GM23248 (cell line): Measurements from ENCODE around the gene MGAT5. TPM values are rescaled to one million over a fixed set of nuclear protein-coding genes. Genes with fewer than 3 reads are reported as not detected.

Source experiments
- DNase-seq: peaks from one replicate; pipeline ENCODE4 v3.0.0-alpha.2; 2015
- H2AFZ ChIP-seq: fragments of 200-600 bp; sonication (generic); 2 replicates; pipeline ENCODE4 v1.6.1; 2016; ENCODE audit warnings: antibody characterized with exemption
- H3F3A ChIP-seq: fragments of 200-600 bp; sonication (generic); 2 replicates; pipeline ENCODE4 v1.6.1; 2016; ENCODE audit warnings: mild to moderate bottlenecking, antibody characterized with exemption, mixed run types; ENCODE audit not compliant: insufficient read depth
- H3K27ac ChIP-seq: fragments of 200-600 bp; sonication (generic); 2 replicates; pipeline ENCODE4 v1.5.1; 2016; ENCODE audit warnings: mild to moderate bottlenecking
- H3K27me3 ChIP-seq: fragments of 200-600 bp; sonication (generic); replicated peaks from 2 replicates; pipeline ENCODE4 v1.6.1; 2016; ENCODE audit warnings: mild to moderate bottlenecking; ENCODE audit not compliant: insufficient read depth
- H3K36me3 ChIP-seq: fragments of 200-600 bp; sonication (generic); 2 replicates; pipeline ENCODE4 v1.6.1; 2016; ENCODE audit warnings: low read depth, mild to moderate bottlenecking
- H3K4me1 ChIP-seq: fragments of 200-600 bp; sonication (generic); 2 replicates; pipeline ENCODE4 v1.6.1; 2016; ENCODE audit warnings: mild to moderate bottlenecking; ENCODE audit not compliant: insufficient read depth
- H3K4me2 ChIP-seq: fragments of 200-600 bp; sonication (generic); one replicate; pipeline ENCODE4 v1.6.1; 2016; ENCODE audit warnings: mild to moderate bottlenecking; ENCODE audit not compliant: unreplicated experiment
- H3K4me3 ChIP-seq: fragments of 200-600 bp; sonication (generic); 2 replicates; pipeline ENCODE4 v1.5.1; 2016; ENCODE audit warnings: mild to moderate bottlenecking
- H3K79me2 ChIP-seq: fragments of 200-600 bp; sonication (generic); 2 replicates; pipeline ENCODE4 v1.6.1; 2016; ENCODE audit warnings: mild to moderate bottlenecking; ENCODE audit not compliant: insufficient read depth
- H3K9ac ChIP-seq: fragments of 200-600 bp; sonication (generic); 2 replicates; pipeline ENCODE4 v1.6.1; 2016; ENCODE audit warnings: mild to moderate bottlenecking
- H3K9me2 ChIP-seq: fragments of 200-600 bp; sonication (generic); 2 replicates; pipeline ENCODE4 v1.6.1; 2016; ENCODE audit warnings: mixed run types, mild to moderate bottlenecking, moderate library complexity; ENCODE audit not compliant: insufficient read depth
- H3K9me3 ChIP-seq: fragments of 200-600 bp; sonication (generic); one replicate; pipeline ENCODE4 v1.6.1; 2017; ENCODE audit warnings: low read depth
- H4K20me1 ChIP-seq: fragments of 200-600 bp; sonication (generic); 2 replicates; pipeline ENCODE4 v1.6.0; 2016; ENCODE audit not compliant: insufficient read depth
- EZH2 ChIP-seq: fragments of 200-600 bp; sonication (generic); IDR thresholded peaks from 2 replicates; pipeline ENCODE4 v1.6.1; 2018; ENCODE audit warnings: antibody characterized with exemption, mild to moderate bottlenecking; ENCODE audit not compliant: insufficient read depth, poor library complexity, severe bottlenecking
- EZH2phosphoT487 ChIP-seq: fragments of 200-600 bp; sonication (generic); IDR thresholded peaks from 2 replicates; pipeline ENCODE4 v1.6.1; 2018; ENCODE audit warnings: antibody characterized with exemption, moderate library complexity, mild to moderate bottlenecking, low read depth; ENCODE audit not compliant: insufficient read depth
- WGBS, 2 experiments: methylation state at CpG; one replicate each; pipeline ENCODE4 v1.1.6; 2015 to 2017; ENCODE audit warnings: low lambda C conversion rate in 2 of 2, low coverage in 1 of 2; ENCODE audit errors: missing lambda C conversion rate in 2 of 2; 5-methylcytosine and 5-hydroxymethylcytosine counted together
- in situ Hi-C: fragments of 300-500 bp; cut with MboI; formaldehyde crosslinking; loops from 2 replicates; pipeline ENCODE4 v1.15.0; 2020
- polyA plus RNA-seq: library from polyadenylated mRNA; unstranded; fragments of >200 nt; fragmentation: Nextera tagmentation; extraction: Ambion mirVana; gene quantifications from 2 replicates; pipeline ENCODE4 v1.2.1, GENCODE V29; 2016
- total RNA-seq: library from RNA; depleted of rRNA; stranded (reverse); fragments of >200 nt; shearing (Covaris generic); gene quantifications from 2 replicates; pipeline ENCODE4 v1.2.3, GENCODE V29; 2014

The MGAT5 gene
- total and polyA plus RNA-seq, 2 experiments from 2014 or later: 1.8 to 15.9 TPM

DNA sequence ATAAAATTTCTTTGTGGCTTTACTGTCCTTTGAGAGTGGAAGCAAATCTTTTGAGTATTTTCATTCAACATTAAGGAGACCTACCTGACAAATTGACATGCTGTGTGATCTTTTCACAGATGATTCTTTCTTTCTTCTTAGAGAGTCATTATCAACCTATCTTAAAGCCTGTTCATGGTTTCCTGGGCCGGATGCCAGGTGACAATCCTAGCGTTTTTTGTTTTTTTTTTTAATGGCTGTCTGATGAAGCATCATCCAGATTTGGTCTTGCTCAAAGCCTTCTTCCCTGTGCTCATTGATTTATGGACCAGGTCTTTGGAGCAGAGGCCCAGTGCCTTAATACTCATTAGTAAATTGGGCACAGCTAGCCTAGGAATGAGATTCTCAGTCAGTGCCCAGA, 9.8 kb upstream of the MGAT5 start:
- DNase-seq: peak; percentile 60
- Histone ChIP-seq H2AFZ (no peak overlapping the region), H3K4me1 (0 out of 2 replicates have a peak, but pooled peaks cover 6% of the 10 kb centered on the region), H3F3A (no peaks in the 10 kb centered on the region), H3K4me3 (no peak overlapping the region), H3K9me3 (no peaks in the 10 kb centered on the region), H3K27me3 (no peaks in the 10 kb centered on the region), H4K20me1 (no peaks in the 10 kb centered on the region), H3K4me2 (no peak overlapping the region), H3K9ac (no peak overlapping the region), H3K9me2 (no peaks in the 10 kb centered on the region), H3K36me3 (no peaks in the 10 kb centered on the region), H3K79me2 (peaks cover 13% of the 10 kb centered on the region; the same call in 1 of the 2 replicates), H3K27ac (no peak overlapping the region)
- 44 to 47% methylated on average over 2 of the region's 2 CpGs for WGBS, 2 experiments
- TF ChIP-seq EZH2 (no peak), EZH2phosphoT487 (no peak)
- in situ Hi-C loops: loop anchor here (25.0 kb wide), 1 partner anchor 357 kb away; no protein-coding TSS in a partner anchor

DNA sequence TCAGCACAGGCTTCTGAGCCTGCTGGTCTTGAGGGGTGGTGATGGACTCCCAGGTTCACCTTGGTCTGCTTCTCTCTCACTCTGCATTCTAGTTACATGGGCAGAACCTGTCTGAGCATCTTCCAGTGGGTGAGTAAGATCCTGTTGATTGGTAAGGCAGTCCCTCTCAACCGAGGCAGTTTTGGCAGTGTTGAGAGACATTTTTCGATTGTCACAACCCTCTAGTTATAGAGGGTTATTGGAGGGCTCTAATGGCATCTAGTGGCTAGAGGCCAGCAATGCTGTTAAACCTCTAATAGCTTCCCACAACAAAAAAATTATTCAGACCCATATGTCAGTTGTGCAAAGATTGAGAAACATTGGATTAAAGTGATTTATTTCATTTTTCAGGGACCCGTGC, 9.3 kb upstream of the MGAT5 start:
- H3K4me1 ChIP-seq: 0 out of 2 replicates have a peak, but pooled peaks cover 6% of the 10 kb centered on the region
- WGBS, 2 experiments: 57 to 63% methylated on average over 3 of the region's 3 CpGs
- H3K9me2 ChIP-seq: no peaks in the 10 kb centered on the region
- H3K79me2 ChIP-seq: peaks cover 15% of the 10 kb centered on the region; the same call in 1 of the 2 replicates
- no peak overlapping the region for H3K4me3 ChIP-seq
- no peaks in the 10 kb centered on the region for H3K36me3 ChIP-seq
- no peak overlapping the region for H3K9ac ChIP-seq
- H3K27me3 ChIP-seq: no peaks in the 10 kb centered on the region
- no peak overlapping the region for H2AFZ ChIP-seq
- no peaks in the 10 kb centered on the region for H3F3A ChIP-seq
- DNase-seq: no peak
- TF ChIP-seq EZH2phosphoT487 (no peak), EZH2 (no peak)
- no peaks in the 10 kb centered on the region for H3K9me3 ChIP-seq
- no peak overlapping the region for H3K4me2 ChIP-seq
- H4K20me1 ChIP-seq: no peaks in the 10 kb centered on the region
- H3K27ac ChIP-seq: no peak overlapping the region
- in situ Hi-C loops: loop anchor here (25.0 kb wide), 1 partner anchor 357 kb away; no protein-coding TSS in a partner anchor

DNA sequence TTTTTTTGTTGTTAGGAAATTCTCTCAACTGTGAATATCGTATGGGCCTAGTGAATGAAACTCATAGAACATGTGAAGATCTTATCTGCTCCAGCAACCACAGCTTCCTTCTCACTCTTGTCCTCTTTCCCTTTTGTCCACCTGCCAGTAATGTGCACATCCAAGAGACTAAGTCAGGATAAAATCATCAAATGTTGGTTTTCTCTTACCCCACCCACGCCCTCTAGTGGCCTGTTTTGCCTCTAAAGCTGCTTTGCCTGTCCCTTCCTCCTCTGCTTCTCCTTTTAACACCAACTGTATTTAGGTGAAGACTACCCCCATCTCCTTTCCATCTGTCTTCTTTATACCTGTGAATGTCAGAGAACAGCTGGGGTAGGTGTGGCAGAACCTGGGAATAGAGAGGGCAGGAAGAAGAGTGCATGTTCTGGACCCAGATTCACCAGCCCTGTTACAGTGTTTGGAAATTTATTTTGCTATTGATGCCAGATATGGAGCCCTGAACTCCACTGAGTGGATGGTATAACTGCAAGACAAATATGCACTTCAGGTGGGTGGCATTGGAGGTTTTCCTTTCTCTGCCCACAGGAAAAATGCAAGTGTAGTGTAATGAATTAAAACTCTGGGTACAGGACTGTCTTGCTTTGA, 8.4 kb upstream of the MGAT5 start:
- Histone ChIP-seq H3K9ac (no peak overlapping the region), H3K79me2 (peaks cover 15% of the 10 kb centered on the region; the same call in 1 of the 2 replicates), H3K36me3 (no peaks in the 10 kb centered on the region), H3K27me3 (no peaks in the 10 kb centered on the region), H3K9me3 (no peaks in the 10 kb centered on the region), H2AFZ (no peak overlapping the region), H3K9me2 (no peaks in the 10 kb centered on the region), H3K4me1 (0 out of 2 replicates have a peak, but pooled peaks cover 6% of the 10 kb centered on the region), H4K20me1 (no peaks in the 10 kb centered on the region), H3K4me3 (no peak overlapping the region), H3K27ac (no peak overlapping the region), H3F3A (no peaks in the 10 kb centered on the region), H3K4me2 (no peak overlapping the region)
- DNase-seq: peak; percentile 81
- WGBS, 2 experiments: 8 to 9% methylated on average over 2 of the region's 2 CpGs
- TF ChIP-seq EZH2phosphoT487 (no peak), EZH2 (no peak)
- in situ Hi-C loops: loop anchor here (25.0 kb wide), 1 partner anchor 358 kb away; no protein-coding TSS in a partner anchor

- H3K9ac ChIP-seq: no peak overlapping the region
- H3K9me2 ChIP-seq: no peaks in the 10 kb centered on the region
- H3K27me3 ChIP-seq: no peaks in the 10 kb centered on the region
- no peaks in the 10 kb centered on the region for H3K36me3 ChIP-seq
- H3K4me3 ChIP-seq: no peak overlapping the region
- H3K27ac ChIP-seq: no peak overlapping the region
- peaks cover 15% of the 10 kb centered on the region; the same call in 1 of the 2 replicates for H3K79me2 ChIP-seq
- H3K4me1 ChIP-seq: 0 out of 2 replicates have a peak, but pooled peaks cover 6% of the 10 kb centered on the region
- in situ Hi-C loops: loop anchor here (25.0 kb wide), 1 partner anchor 359 kb away; no protein-coding TSS in a partner anchor
- WGBS, 2 experiments: 91 to 92% methylated on average over 7 of the region's 7 CpGs
- no peaks in the 10 kb centered on the region for H3F3A ChIP-seq
- H3K9me3 ChIP-seq: no peaks in the 10 kb centered on the region
- TF ChIP-seq EZH2phosphoT487 (no peak), EZH2 (no peak)
- no peak for DNase-seq
- H2AFZ ChIP-seq: no peak overlapping the region
- no peaks in the 10 kb centered on the region for H4K20me1 ChIP-seq
- no peak overlapping the region for H3K4me2 ChIP-seq
Measured at GRCh38 chr2:134246154-134246874, 7.6 kb upstream of the MGAT5 start.
